HG03575 (cell line): ENCODE data around the gene RBM38.

Source experiments
- ATAC-seq: cut with Tn5 transposase; IDR thresholded peaks from one replicate; pipeline ENCODE4 v1.9.1; 2021; ENCODE audit not compliant: unreplicated experiment, insufficient number of reproducible peaks, low FRiP score; ENCODE audit errors: extremely low read depth

The RBM38 gene

GRCh38 chr20:57372581-57373350, 18.4 kb upstream of the RBM38 start:
- no peak for ATAC-seq

GRCh38 chr20:57374343-57374930, 16.8 kb upstream of the RBM38 start:
- no peak for ATAC-seq

GRCh38 chr20:57374931-57375651, 16.1 kb upstream of the RBM38 start:
- ATAC-seq, result no peak

GRCh38 chr20:57375652-57376230, 15.5 kb upstream of the RBM38 start:
- no peak for ATAC-seq

- ATAC-seq, result no peak
Measured at GRCh38 chr20:57377350-57377749, 13.8 kb upstream of the RBM38 start.

GRCh38 chr20:57378107-57378506, 13.1 kb upstream of the RBM38 start:
- ATAC-seq, result no peak

- no peak for ATAC-seq
Measured at GRCh38 chr20:57378646-57379262, 12.4 kb upstream of the RBM38 start.

GRCh38 chr20:57379263-57379647, 11.9 kb upstream of the RBM38 start:
- no peak for ATAC-seq

GRCh38 chr20:57380081-57380750, 11.0 kb upstream of the RBM38 start:
- ATAC-seq, result no peak

GRCh38 chr20:57381596-57382503, 9.3 kb upstream of the RBM38 start:
- no peak for ATAC-seq

- ATAC-seq, result no peak
Measured at GRCh38 chr20:57382516-57382915, 8.7 kb upstream of the RBM38 start.

- no peak for ATAC-seq
Measured at GRCh38 chr20:57383447-57384347, 7.5 kb upstream of the RBM38 start.

- ATAC-seq, result no peak
Measured at GRCh38 chr20:57384486-57384885, 6.7 kb upstream of the RBM38 start.

GRCh38 chr20:57384953-57385761, 6.0 kb upstream of the RBM38 start:
- no peak for ATAC-seq

GRCh38 chr20:57385940-57386339, 5.3 kb upstream of the RBM38 start:
- ATAC-seq, result no peak

GRCh38 chr20:57386762-57387161, 4.4 kb upstream of the RBM38 start:
- no peak for ATAC-seq
